Fibroblast of gingiva (primary cell): Measurements from ENCODE around the gene REG4.
A peak's percentile ranks its signal among the peaks of the same experiment; 100 is the strongest.
"Not testable (repeated sequence)": the region's sequence is repeated elsewhere in the genome, so short reads cannot be mapped to it uniquely, and the experiment has no call there.

Experiments
- DNase-seq: peaks from one replicate; pipeline ENCODE4 v3.0.0-alpha.2; 2011; ENCODE audit warnings: low read depth

REG4 gene

DNA sequence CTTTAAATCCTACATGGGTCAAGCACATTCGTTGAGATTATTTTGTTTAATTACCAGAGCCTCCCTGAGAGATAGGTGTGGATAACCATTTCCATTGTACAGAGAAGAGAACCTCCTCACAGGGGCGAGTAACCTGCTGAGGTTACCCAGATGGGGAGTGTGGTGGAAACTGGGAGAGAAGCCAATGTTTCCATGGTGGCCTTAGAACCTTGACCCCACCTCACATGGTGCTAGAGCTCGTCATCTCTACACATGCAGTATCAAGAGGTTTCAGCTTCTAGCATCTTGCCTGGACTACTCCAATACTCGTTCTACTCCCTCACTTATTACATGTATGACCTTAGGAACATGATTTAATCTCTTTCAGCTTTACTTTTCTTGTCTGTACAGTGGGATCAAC lies 4.8 kb downstream of the REG4 start:
- DNase-seq: no peak

DNA sequence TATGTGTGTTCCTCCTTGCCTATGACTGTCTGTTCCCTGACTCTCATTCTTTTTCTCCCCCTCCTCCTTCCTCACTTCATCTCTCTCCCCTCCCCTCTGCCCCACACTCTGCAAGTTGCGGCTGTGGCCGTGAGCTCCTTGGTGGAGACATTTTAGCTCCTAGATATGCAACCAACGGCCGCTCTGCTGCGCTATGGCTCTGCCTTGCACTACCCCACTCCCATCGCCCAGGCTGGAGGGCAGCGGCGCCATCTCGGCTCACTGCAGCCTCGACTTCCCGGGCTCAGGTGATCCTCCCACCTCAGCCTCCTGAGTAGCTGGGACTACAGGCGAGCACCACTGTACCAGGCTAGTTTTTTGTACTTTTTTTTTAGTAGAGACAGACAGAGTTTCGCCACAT lies 5.5 kb downstream of the REG4 start:
- no peak for DNase-seq

DNA sequence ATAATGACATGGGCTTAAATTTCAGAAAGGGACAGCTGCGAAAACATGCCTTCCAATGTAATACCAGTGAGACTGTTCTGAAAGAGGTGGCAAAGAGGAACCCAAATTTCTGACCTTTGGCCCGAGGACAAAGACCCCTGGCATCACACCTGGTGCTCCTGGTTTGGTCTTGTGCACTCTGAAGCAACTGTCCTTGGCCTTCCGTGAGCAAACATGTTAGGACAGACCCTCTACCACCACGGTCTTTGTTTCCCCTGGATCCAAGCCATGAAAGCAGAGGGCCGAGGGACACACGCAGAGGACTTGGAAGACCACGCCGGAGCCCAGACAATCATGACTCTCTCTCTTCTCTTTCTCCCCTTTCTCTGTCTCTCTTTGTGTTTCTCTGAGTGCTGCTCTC lies 6.0 kb downstream of the REG4 start:
- no peak for DNase-seq

DNA sequence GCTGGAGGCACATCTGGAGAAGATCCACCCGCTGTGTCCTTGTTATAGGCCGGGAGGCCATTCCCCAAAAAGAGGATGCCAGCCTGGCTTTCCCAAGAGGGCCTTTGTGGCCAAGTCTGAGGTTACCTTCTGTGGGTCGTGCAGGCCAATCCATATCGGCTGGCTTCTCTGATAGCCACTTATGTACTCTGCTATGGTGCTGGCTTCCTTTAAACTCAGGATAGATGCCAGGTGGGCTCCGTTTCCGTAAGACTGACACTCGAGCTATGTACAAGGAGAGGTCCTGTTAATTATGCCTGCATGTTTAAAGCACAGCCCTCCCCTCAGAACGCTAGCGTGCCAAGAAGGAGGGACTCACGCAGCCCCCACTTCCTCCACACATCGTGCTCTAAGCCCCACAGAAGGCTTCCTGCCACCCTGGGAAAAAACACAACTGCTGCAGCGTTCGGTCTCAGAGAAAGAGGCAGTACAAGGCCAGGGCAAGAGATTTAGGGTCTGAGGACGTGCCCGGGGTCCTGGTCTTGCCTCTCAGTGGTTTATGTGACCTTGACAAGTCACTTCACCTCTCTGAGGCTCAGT lies 11.6 kb downstream of the REG4 start:
- DNase-seq: no peak

DNA sequence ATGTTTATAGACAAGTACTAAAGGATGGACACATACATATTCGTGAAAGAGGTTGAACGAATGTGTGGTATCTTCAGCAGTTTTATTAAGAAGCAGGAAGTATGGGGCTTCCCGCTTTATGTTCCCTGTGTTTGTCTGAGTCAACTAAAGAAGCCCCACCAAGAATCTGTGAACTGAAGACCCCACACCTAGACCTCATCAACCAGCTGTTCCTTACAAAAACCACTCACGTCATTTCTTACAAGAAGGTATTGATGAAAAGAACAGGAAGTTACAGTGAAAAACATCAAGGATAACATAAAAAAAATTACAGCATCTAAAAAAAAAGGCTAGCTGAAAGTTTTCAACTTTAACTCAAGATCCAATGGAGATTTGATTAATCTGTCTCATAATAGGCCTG lies 12.3 kb downstream of the REG4 start:
- DNase-seq: no peak

DNA sequence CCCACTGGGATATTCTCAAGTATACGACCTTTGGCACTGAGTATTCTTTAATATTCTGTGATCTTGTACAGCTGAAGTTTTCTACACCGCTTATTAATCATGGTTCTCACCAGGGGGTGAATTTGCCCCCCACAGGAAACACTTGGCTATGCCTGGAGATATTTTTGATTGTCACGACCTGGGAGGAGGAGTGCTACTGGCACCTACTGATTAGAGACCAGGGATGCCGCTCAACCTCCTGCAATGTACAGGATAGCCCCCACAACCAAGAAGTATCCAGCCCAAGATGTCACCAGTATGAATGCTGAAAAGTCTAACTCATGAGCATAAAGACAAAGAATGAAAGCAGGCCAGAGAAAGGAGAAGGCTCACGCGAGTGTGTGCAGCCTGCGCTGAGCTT lies 13.7 kb downstream of the REG4 start:
- no peak for DNase-seq

DNA sequence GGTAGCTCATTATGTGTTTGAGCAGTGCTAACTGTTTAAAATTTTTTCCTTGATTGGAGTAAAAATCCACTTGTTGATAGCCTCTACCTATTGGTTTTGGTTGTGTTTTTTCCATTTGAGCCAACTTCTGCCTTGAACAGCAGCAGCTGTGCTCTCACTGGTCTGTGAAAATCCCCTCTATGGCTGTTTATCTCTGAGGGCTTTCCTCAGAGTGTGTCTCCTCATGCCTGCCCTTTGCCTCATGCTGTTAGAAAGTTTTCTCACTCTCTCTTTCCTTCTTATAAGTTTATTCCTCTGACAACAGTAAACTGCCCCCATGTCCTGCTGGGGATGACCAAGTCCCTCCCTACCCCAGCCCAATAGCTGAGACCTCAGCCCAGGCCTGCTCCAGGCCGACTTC lies 14.1 kb downstream of the REG4 start:
- no peak for DNase-seq

DNA sequence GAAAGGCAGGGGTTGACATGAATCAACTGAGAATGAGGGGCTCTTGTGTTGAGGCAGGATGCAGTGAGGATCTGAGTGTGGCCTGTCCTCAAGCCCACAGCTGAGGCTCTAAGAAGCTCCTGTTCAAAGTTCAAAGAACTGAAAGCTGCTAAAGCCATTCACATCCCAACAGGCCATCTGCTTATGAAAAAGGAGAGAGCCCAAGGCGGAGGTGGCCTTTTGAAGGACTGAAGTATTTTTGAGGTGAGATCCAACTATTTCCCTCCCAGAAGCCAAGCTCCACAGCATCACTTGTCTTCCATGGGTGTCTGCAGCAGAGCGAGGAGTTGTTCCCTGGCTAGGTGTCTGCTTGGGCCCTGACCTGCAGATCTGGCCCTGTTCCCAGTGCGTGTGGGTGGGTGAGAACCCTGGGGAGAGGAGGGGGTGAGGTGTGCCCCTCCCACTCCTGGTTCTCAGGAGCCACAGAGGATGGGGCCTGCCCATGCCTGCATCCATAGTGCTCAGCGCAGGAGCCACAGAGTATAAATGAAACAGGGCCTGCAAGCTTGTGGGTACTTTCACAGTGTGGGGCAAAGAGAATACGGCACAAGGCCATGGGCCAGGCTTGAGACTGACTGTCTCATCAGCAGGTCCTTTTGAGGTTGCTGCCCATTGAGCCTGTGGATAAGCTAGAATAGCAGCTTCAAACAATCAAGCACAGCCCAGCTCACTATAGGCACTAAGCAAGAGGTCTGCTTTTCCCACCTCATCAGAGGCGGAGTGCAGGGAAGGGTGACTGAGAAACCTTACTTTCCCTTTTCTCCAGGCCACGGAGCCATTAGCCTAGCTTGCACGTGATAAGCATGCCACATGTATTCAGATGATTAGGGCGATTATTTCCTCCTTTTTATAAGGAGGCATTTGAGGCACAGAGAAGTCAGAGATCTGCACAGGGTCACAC lies 15.7 kb downstream of the REG4 start:
- DNase-seq: no peak

DNA sequence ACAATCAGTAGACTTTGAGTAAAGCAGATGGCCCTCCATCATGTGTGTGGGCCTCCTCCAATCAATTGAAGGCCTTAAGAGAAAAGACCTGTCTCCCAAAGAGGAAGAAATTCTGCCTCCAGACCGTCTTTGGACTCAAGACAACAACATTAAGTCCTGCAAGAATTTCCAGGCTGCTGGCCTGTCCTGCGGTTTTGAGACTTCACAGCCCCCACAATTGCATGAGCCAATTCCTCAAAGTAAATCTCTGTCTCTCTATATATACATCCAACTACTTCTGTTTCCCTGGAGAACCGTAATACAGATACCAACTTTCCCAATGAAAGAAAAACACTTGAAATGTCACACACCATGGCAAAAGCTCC lies 16.4 kb downstream of the REG4 start:
- no peak for DNase-seq

DNA sequence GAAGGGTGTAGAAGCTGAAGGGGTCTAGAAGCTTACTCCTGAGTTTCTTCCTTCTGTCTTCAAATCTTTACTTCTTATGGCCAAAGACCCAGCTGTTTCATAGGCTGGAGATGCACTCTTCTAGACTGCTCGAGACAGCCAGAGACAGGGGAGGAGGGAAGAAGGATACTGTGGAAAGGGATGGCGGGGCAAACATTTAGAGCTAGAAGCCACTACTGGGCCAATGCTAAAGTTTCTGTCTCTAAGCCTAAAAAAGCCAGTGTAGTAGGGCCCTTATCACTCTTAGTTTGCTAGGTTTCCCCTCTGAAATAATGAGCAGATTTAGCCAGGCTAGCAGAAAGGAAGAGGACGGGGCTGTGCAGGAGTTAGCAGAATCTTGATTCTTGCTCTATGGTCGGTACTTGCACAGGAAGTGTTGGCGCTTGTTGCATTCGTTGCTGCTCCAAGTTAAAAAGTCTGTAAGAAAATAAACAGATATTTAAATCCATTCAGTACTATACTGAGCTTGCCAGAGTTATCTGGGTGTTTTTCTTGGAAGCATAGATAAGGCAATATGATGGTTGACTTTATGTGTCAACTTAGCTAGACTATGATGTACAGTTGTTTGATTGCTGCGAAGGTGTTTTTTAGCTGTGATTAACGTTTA lies 16.9 kb downstream of the REG4 start:
- DNase-seq: no peak

DNA sequence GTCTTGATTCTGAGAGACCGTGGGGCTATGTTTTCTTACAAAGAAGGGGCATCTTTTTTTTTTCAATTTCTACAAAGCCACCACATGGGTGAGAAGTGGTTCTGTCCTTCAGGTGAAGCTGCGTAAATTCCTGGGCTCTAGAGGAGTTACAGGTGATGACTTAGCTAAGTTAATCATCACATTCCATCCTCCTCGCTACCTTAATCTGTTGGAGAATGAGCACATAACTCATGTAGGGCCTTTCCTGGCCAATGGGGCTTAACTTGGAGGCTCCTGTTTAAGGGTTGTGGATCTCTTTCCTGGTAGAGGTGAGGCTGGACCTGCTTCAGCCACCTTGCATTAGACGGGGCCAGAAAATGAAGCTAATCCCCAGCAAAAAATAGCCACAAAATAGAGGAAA lies 19.9 kb downstream of the REG4 start:
- DNase-seq: no peak

DNA sequence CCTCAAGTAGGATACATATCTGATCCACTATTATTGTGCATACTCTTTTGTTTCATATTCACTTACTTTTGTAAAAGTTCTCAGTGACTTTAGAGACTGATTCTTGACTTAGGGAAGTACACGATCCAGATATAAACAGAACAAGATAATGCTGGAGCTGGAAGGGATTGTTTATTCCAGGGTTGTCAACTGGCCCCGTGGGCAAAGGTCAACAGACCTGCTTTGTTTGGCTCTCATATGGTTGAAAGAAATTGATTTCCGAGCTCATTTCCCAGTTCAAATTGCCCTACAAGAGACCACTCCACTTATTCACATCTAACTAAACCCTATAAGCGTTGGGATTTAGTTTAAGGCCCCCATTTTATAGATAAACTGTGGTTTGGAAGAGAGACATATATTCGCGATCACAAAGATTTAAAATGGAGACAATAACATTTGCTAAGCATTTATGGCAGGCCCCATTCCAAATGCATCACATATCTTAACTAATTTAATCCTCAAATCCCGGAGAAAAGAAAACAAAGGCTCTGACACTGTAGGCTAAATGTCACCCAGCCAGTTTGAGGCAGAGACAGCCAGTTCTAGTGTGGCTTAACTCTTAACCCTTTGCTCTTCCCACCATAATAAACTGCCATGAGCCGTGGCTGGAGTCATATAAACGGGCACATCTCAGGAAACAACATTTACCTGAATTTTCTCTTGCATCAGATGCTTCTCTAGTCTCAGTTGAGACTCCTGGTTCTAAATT lies 20.6 kb downstream of the REG4 start:
- DNase-seq: no peak

DNA sequence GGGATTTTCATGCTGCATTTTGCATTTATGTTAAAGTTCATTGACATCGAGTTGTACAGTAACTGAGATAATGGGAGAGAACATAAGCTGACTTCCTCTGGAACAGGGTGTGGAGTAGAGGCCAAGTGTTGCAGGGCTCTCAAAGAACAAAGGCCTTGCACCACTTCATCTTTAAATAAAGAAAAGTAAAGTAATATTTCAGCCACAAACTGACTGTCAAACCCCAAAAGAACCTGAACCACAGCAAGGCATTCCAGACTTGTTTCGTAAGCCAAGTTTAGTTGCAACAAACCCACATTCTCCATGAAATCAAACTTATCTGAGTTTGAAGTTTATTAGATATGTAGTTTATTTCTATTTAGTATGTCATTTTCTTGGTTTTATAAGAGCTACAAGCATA lies 23.5 kb downstream of the REG4 start:
- peak; percentile 26 for DNase-seq

DNA sequence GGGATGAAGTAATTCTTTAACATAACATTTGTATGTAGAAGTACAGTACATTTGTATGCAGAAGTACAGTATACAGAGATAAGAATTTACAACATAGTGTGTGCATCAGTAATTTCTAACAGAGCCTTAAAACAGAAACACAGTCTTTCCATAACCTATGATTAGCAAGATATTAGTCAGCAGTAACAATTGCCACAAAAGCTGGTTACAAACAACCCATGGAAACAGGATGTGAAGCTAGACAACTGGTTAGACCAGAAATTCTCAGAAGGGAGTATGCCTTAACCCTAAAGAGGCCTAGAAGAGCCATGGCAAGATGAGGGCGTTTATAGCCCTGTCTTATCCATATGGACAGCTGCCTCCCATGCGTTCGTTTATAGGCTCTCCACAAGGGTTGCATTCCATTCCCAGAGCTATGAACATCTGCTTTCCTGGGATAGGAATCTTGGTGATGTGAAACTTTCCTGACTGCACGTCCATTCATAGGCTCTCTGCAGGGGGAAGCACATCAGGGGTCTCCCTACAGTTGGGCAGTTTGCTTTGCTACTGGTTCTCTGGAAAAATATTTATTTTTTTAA lies 24.7 kb downstream of the REG4 start:
- not testable (repeated sequence) for DNase-seq

DNA sequence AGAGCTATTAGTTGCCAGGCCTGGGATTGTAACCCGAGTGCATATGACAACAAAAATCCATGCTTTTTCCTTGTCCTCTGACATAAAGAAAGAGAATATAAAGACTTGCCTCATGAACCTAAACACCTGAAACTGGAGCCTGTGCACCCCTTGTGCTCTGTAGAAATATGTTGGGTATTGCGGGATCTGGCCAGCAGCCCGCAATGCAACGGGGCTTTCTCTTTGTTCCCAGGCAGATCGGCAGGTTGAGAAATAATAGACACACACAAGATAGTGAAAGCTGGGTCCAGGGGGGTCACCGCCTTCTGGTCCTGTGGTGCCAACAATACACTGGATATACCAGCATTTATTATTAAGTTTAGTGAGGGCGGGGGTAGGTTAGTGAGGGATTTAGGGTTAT lies 25.2 kb downstream of the REG4 start:
- DNase-seq: not testable (repeated sequence)

DNA sequence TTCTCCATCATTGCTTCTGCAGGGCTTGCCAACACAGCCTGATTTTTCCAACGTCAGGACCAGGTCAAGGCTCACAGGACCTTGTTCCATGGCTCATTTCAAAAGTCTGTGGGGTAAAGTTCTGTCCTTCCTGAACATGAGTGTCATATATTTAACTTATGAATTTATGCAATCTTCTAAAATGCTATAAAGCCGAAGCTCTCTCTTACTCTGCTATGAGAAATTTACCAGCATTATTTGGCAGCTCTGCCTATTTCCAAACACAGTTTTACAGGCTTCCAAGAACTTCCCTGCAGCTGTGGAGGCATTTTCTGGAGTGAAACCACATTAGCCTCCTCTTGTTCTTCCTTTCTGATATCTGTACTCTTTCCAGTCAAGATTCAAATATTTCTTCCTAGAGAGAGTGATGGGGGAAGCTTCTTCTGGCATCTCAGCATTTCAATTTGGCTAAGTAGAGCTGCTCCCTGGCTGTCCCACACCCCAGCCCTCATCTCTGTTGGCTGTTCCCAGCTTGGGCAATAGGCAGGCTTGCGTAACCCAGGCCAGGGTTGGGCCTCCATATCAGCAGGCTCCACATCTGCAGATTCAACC lies 27.0 kb downstream of the REG4 start:
- DNase-seq: peak; percentile 74

DNA sequence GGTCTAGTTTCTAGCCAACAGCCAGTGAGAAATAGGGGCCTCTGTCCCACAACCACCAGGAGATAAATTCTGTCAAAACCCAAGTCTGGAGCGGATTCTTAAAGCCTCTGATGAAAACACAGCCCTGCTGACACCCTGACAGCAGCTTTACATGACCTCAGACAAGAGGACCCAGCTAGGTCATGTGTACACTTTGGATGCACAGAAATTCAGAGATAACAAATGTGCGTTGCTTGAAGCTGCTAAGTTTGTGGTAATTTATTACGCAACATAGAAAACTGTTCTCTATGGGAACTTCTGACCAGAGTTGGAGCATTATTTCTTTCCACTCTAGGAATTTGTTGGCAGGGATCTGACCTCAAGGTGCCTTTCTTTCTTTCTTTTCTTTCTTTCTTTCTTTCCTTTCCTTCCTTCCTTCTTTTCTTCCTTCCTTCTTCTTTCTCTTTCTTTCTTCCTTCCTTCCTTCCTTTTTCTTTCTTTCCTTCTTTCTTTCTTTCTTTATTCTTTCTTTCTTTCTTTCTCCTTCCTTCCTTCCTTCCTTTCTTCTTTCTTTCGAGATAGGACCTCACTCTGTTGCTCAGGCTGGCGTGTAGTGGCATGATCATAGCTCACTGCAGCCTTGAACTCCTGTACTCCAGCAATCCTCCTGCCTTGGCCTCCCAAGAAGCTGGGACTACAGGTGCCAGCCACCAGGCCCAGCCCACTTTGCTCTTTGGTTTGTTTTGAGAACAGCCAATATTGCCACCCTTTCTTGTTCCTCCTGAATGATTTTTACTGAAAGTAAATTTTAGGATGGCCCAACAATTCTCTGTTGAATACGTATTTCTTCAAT lies 27.7 kb downstream of the REG4 start:
- no peak for DNase-seq

DNA sequence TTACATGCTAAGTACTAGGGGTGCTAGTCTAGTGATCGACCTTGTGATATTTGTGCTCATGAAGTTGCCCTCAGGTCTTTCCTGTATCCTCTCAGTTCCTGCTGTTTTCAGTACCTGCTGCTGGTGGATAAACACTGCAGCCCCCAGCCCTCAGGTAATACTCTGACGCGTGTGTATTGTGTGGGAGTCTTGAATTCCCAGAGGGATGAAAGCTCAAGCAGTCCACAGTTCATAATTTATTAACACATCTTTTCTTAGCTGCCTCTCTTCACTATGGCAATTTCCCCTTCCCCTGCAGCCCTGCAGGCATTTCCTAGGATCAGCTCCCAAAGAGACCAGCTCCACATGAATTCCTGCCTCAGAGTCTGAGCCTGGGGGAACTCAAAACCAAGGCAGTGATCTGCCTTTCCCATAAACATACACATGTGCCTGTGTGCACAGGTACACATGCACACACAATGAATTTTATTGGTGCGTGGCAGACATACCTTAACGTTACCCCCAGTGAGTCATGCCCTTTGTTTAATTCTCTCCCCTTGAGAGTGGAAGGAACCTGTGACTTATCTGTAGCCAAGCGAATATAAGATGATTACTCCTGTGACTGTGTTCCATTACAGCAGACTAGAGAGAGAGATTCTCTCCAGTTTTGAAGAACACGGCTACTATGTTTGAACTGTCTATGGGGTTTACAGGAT lies 28.5 kb downstream of the REG4 start:
- DNase-seq: no peak

DNA sequence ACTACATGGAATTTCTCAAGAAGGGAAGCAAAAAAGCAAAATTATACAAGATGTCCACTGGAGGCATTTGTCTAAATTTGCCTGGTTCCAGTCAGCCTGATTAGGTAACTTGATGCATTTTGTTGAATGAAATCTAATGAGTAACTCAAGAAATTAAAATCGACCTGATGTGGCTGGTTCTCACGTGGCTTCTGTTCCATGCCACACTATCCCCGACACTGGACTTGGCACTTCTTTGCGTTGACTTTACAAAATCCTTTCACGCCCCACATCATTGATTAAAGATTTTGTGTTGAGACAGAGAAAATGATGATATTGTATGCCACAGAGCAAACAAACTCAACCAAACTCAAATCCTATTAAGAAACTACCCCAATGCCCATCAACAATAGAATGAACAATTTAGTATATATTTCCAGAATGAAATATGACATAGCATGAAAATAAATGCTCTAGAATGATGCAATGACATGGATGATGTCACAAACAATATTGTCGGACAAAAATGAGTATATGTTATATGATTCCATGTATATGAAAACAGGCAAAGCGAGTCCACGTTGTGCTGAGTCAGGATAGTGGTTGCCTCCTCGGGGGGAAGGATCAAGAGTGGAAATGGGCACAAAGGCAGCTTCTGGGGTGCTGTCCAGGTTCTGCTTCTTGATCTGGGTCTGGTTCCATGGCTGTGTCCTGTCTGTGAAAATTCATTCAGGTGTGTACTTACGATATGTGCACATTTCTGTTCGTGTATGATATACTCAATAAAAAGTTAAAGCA lies 29.6 kb downstream of the REG4 start:
- DNase-seq: no peak
